ENCODE measurements around the gene MYH11.
"Not testable (repeated sequence)": the region's sequence is repeated elsewhere in the genome, so short reads cannot be mapped to it uniquely, and the experiment has no call there.

Gene MYH11

GRCh38 chr16:15810411-15810810, 46.4 kb downstream of the MYH11 start:
- TF ChIP-seq JUND (IDR thresholded peaks at IDR 0.05; ENCODE audit: low read depth) = no peak
- no peak for DNase-seq (ENCODE audit: low read depth in 1 of 2, low spot score in 1 of 2)
- in situ Hi-C loops (cut with HindIII; ENCODE audit: low pct_unique_long_range_greater_than_20kb, low sequenced_read_pairs) = no loop called here

GRCh38 chr16:15809297-15809696, 47.5 kb downstream of the MYH11 start:
- in situ Hi-C loops (cut with HindIII; ENCODE audit: low pct_unique_long_range_greater_than_20kb, low sequenced_read_pairs); DNase-seq (ENCODE audit: low read depth in 1 of 2, low spot score in 1 of 2): not testable (repeated sequence)

- in situ Hi-C loops (cut with HindIII; ENCODE audit: low pct_unique_long_range_greater_than_20kb, low sequenced_read_pairs) = no loop called here
- no peak for TF ChIP-seq JUND (IDR thresholded peaks at IDR 0.05; ENCODE audit: low read depth)
- DNase-seq (ENCODE audit: low read depth in 1 of 2, low spot score in 1 of 2) = no peak
These were observed 48.8 kb downstream of the MYH11 start for GRCh38 chr16:15808071-15808470.

GRCh38 chr16:15807603-15808009, 49.2 kb downstream of the MYH11 start:
- no peak for DNase-seq (ENCODE audit: low read depth in 1 of 2, low spot score in 1 of 2)
- in situ Hi-C loops (cut with HindIII; ENCODE audit: low pct_unique_long_range_greater_than_20kb, low sequenced_read_pairs) = no loop called here
- no peak for TF ChIP-seq JUND (IDR thresholded peaks at IDR 0.05; ENCODE audit: low read depth)

GRCh38 chr16:15803618-15804017, 53.2 kb downstream of the MYH11 start:
- in situ Hi-C loops (cut with HindIII; ENCODE audit: low pct_unique_long_range_greater_than_20kb, low sequenced_read_pairs) = no loop called here
- no peak for DNase-seq (ENCODE audit: low read depth in 1 of 2, low spot score in 1 of 2)
- no peak for TF ChIP-seq JUND (IDR thresholded peaks at IDR 0.05; ENCODE audit: low read depth)

GRCh38 chr16:15799851-15800495, 56.9 kb downstream of the MYH11 start:
- in situ Hi-C loops (cut with HindIII; ENCODE audit: low pct_unique_long_range_greater_than_20kb, low sequenced_read_pairs) = no loop called here
- no peak for TF ChIP-seq JUND (IDR thresholded peaks at IDR 0.05; ENCODE audit: low read depth)
- no peak for DNase-seq (ENCODE audit: low read depth in 1 of 2, low spot score in 1 of 2)

- TF ChIP-seq JUND (IDR thresholded peaks at IDR 0.05; ENCODE audit: low read depth) = no peak
- DNase-seq (ENCODE audit: low read depth in 1 of 2, low spot score in 1 of 2) = no peak
- in situ Hi-C loops (cut with HindIII; ENCODE audit: low pct_unique_long_range_greater_than_20kb, low sequenced_read_pairs) = no loop called here
These were observed 58.2 kb downstream of the MYH11 start for GRCh38 chr16:15798671-15799070.

GRCh38 chr16:15796885-15797284, 59.9 kb downstream of the MYH11 start:
- in situ Hi-C loops (cut with HindIII; ENCODE audit: low pct_unique_long_range_greater_than_20kb, low sequenced_read_pairs) = no loop called here
- DNase-seq (ENCODE audit: low read depth in 1 of 2, low spot score in 1 of 2) = no peak
- TF ChIP-seq JUND (IDR thresholded peaks at IDR 0.05; ENCODE audit: low read depth) = no peak

GRCh38 chr16:15795615-15796014, 61.2 kb downstream of the MYH11 start:
- TF ChIP-seq JUND (IDR thresholded peaks at IDR 0.05; ENCODE audit: low read depth) = no peak
- no peak for DNase-seq (ENCODE audit: low read depth in 1 of 2, low spot score in 1 of 2)
- in situ Hi-C loops (cut with HindIII; ENCODE audit: low pct_unique_long_range_greater_than_20kb, low sequenced_read_pairs) = no loop called here

GRCh38 chr16:15792563-15792971, 64.3 kb downstream of the MYH11 start:
- TF ChIP-seq JUND (IDR thresholded peaks at IDR 0.05; ENCODE audit: low read depth) = no peak
- in situ Hi-C loops (cut with HindIII; ENCODE audit: low pct_unique_long_range_greater_than_20kb, low sequenced_read_pairs) = no loop called here
- DNase-seq (ENCODE audit: low read depth in 1 of 2, low spot score in 1 of 2) = no peak

- DNase-seq (ENCODE audit: low read depth in 1 of 2, low spot score in 1 of 2) = no peak
- TF ChIP-seq JUND (IDR thresholded peaks at IDR 0.05; ENCODE audit: low read depth) = no peak
- in situ Hi-C loops (cut with HindIII; ENCODE audit: low pct_unique_long_range_greater_than_20kb, low sequenced_read_pairs) = no loop called here
These were observed 66.4 kb downstream of the MYH11 start for GRCh38 chr16:15790458-15790857.

GRCh38 chr16:15789816-15790215, 67.0 kb downstream of the MYH11 start:
- in situ Hi-C loops (cut with HindIII; ENCODE audit: low pct_unique_long_range_greater_than_20kb, low sequenced_read_pairs); DNase-seq (ENCODE audit: low read depth in 1 of 2, low spot score in 1 of 2): not testable (repeated sequence)

- no peak for DNase-seq (ENCODE audit: low read depth in 1 of 2, low spot score in 1 of 2)
- no peak for TF ChIP-seq JUND (IDR thresholded peaks at IDR 0.05; ENCODE audit: low read depth)
- in situ Hi-C loops (cut with HindIII; ENCODE audit: low pct_unique_long_range_greater_than_20kb, low sequenced_read_pairs) = no loop called here
These were observed 68.0 kb downstream of the MYH11 start for GRCh38 chr16:15788846-15789239.

GRCh38 chr16:15786501-15786900, 70.3 kb downstream of the MYH11 start:
- TF ChIP-seq JUND (IDR thresholded peaks at IDR 0.05; ENCODE audit: low read depth) = no peak
- in situ Hi-C loops (cut with HindIII; ENCODE audit: low pct_unique_long_range_greater_than_20kb, low sequenced_read_pairs) = no loop called here
- no peak for DNase-seq (ENCODE audit: low read depth in 1 of 2, low spot score in 1 of 2)

All from T47D (cell line).